Liver (tissue), 9 donors: ENCODE measurements around the gene RGCC. TPM values are rescaled to one million over a fixed set of nuclear protein-coding genes. Genes with fewer than 3 reads are reported as not detected.

Source experiments
- DNase-seq: peaks from one replicate; pipeline ENCODE4 v3.0.0-alpha.2; 2017; ENCODE audit warnings: low spot score
- H3K27ac ChIP-seq, 2 donors: one replicate each; pipeline ENCODE4 v1.7.0; 2013; ENCODE audit warnings: inconsistent platforms in 2 of 2, low read length in 2 of 2, control low read depth in 1 of 2, low read depth in 1 of 2, mild to moderate bottlenecking in 1 of 2
- H3K27me3 ChIP-seq, 4 donors: one replicate each; pipeline versions ENCODE4 v1.6.1 to v1.7.0; 2013; ENCODE audit warnings: low read length in 3 of 4, inconsistent platforms in 1 of 4, mild to moderate bottlenecking in 1 of 4, moderate library complexity in 1 of 4; ENCODE audit not compliant: control insufficient read depth in 4 of 4, insufficient read depth in 4 of 4
- H3K36me3 ChIP-seq, 4 donors: one replicate each; pipeline versions ENCODE4 v1.6.1 to v1.7.0; 2013; ENCODE audit warnings: low read length in 3 of 4, mild to moderate bottlenecking in 3 of 4, low read depth in 1 of 4, moderate library complexity in 1 of 4; ENCODE audit not compliant: control insufficient read depth in 4 of 4, insufficient read depth in 3 of 4
- H3K4me1 ChIP-seq, 4 donors: one replicate each; pipeline versions ENCODE4 v1.6.1 to v1.7.0; 2013; ENCODE audit warnings: low read length in 3 of 4, mild to moderate bottlenecking in 3 of 4, moderate library complexity in 1 of 4; ENCODE audit not compliant: control insufficient read depth in 4 of 4, insufficient read depth in 4 of 4
- H3K4me3 ChIP-seq, 3 donors: one replicate each; pipeline versions ENCODE4 v1.6.1 to v1.7.0; 2013; ENCODE audit warnings: low read length in 3 of 3, control low read depth in 1 of 3, low read depth in 1 of 3, mild to moderate bottlenecking in 1 of 3
- H3K9ac ChIP-seq, 2 donors: one replicate each; pipeline ENCODE4 v1.7.0; 2013; ENCODE audit warnings: low read length in 2 of 2, mild to moderate bottlenecking in 2 of 2, moderate library complexity in 2 of 2, control low read depth in 1 of 2, low read depth in 1 of 2
- H3K9me3 ChIP-seq, 4 donors: one replicate each; pipeline versions ENCODE4 v1.6.1 to v1.7.0; 2013; ENCODE audit warnings: low read length in 3 of 4; ENCODE audit not compliant: control insufficient read depth in 4 of 4
- EGR1 ChIP-seq, 2 donors: IDR thresholded peaks; 2 replicates each; pipeline ENCODE4 v1.6.1; 2016 to 2018; ENCODE audit warnings: antibody characterized with exemption in 2 of 2, low read depth in 2 of 2
- FOXA1 ChIP-seq: IDR thresholded peaks from 2 replicates; pipeline ENCODE4 v1.6.1; 2016; ENCODE audit warnings: antibody characterized with exemption
- FOXA2 ChIP-seq: IDR thresholded peaks from 2 replicates; pipeline ENCODE4 v1.6.1; 2016; ENCODE audit warnings: antibody characterized with exemption
- GABPA ChIP-seq, 2 donors: IDR thresholded peaks in 1 of 2; conservative IDR thresholded peaks in 1 of 2; 2 replicates each; pipeline ENCODE4 v1.6.1; 2016; ENCODE audit warnings: antibody characterized with exemption in 2 of 2, mild to moderate bottlenecking in 1 of 2, moderate library complexity in 1 of 2
- HNF4A ChIP-seq, 2 donors: conservative IDR thresholded peaks; 2 replicates each; pipeline ENCODE4 v1.6.1; 2016; ENCODE audit warnings: antibody characterized with exemption in 2 of 2, mild to moderate bottlenecking in 2 of 2
- HNF4G ChIP-seq: IDR thresholded peaks from 2 replicates; pipeline ENCODE4 v1.6.1; 2016; ENCODE audit warnings: antibody characterized with exemption
- JUND ChIP-seq, 2 donors: IDR thresholded peaks; 2 replicates each; pipeline ENCODE4 v1.6.1; 2016; ENCODE audit warnings: antibody characterized with exemption in 2 of 2
- MAX ChIP-seq: IDR thresholded peaks from 2 replicates; pipeline ENCODE4 v1.6.1; 2016; ENCODE audit warnings: antibody characterized with exemption
- NR2F2 ChIP-seq: IDR thresholded peaks from 2 replicates; pipeline ENCODE4 v1.6.1; 2016; ENCODE audit warnings: antibody characterized with exemption
- RAD21 ChIP-seq, 2 donors: IDR thresholded peaks; 2 replicates each; pipeline ENCODE4 v1.6.1; 2016; ENCODE audit warnings: antibody characterized with exemption in 2 of 2, mild to moderate bottlenecking in 2 of 2
- REST ChIP-seq: IDR thresholded peaks from 2 replicates; pipeline ENCODE4 v1.6.1; 2016; ENCODE audit warnings: antibody characterized with exemption, mild to moderate bottlenecking
- RXRA ChIP-seq, 2 donors: IDR thresholded peaks; 2 replicates each; pipeline ENCODE4 v1.6.1; 2017 to 2018; ENCODE audit warnings: antibody characterized with exemption in 2 of 2, mild to moderate bottlenecking in 1 of 2
- SP1 ChIP-seq: IDR thresholded peaks from 2 replicates; pipeline ENCODE4 v1.6.1; 2018; ENCODE audit warnings: antibody characterized with exemption, mild to moderate bottlenecking
- TAF1 ChIP-seq: conservative IDR thresholded peaks from 2 replicates; pipeline ENCODE4 v1.6.1; 2016; ENCODE audit warnings: antibody characterized with exemption, mild to moderate bottlenecking
- ZBTB33 ChIP-seq: IDR thresholded peaks from 2 replicates; pipeline ENCODE4 v1.6.1; 2016; ENCODE audit warnings: antibody characterized with exemption
- WGBS: extraction: QIAGEN DNeasy Blood & Tissue Kit; methylation state at CpG from one replicate; pipeline ENCODE4 v1.1.7; 2013; 5-methylcytosine and 5-hydroxymethylcytosine counted together
- polyA plus RNA-seq, 2 donors: library from polyadenylated mRNA; stranded (reverse) in 1 of 2; unstranded in 1 of 2; fragments of 200-250 nt in 1 of 2; fragments of >200 nt in 1 of 2; fragmentation: Nextera tagmentation in 1 of 2; extraction: Ambion mirVana in 1 of 2; gene quantifications; one replicate each; pipeline versions ENCODE4 v1.2.1 to v1.2.3, GENCODE V29; 2013 to 2015
- total RNA-seq, 2 donors: library from RNA; depleted of rRNA; stranded (reverse); fragments of >200 nt; gene quantifications; one replicate each; pipeline ENCODE4 v1.2.3, GENCODE V29; 2014
- TF ChIP-seq, protein P1 (sequence below): IDR thresholded peaks from 2 replicates; pipeline ENCODE4 v1.6.1; 2016; ENCODE audit warnings: antibody characterized with exemption
- TF ChIP-seq, protein P2 (sequence below): fragments of 150-350 bp; IDR thresholded peaks from 2 replicates; pipeline ENCODE4 v1.5.1; 2017; ENCODE audit warnings: improper control_type of control experiment, low read depth, low read length; ENCODE audit not compliant: missing input control
- donor health status: healthy.
- donor health status: healthy.
- donor health status: healthy.
- donor health status: healthy.
- donor health status: healthy.

RGCC gene
- total and polyA plus RNA-seq, 4 donors = 0.59 to 96.7 (median 1.3) TPM

- Histone ChIP-seq H3K27ac (no peak overlapping the region), H3K4me3 (no peak overlapping the region), H3K9me3 (no peaks in the 10 kb centered on the region), H3K27me3 (no peaks in the 10 kb centered on the region), H3K4me1 (peaks cover 0 to 5% (median under 1%) of the 10 kb centered on the region in 4 donors), H3K36me3 (no peaks in the 10 kb centered on the region), H3K9ac (no peak overlapping the region)
- TF ChIP-seq JUND (IDR thresholded peaks at IDR 0.05) = no peak
- TF ChIP-seq RAD21 (IDR thresholded peaks at IDR 0.05) = no peak
- no peak for TF ChIP-seq NR2F2
- no peak for TF ChIP-seq HNF4G
- TF ChIP-seq FOXA1 = no peak
- no peak for TF ChIP-seq HNF4A (conservative IDR thresholded peaks at IDR 0.05)
- TF ChIP-seq REST = no peak
- TF ChIP-seq, protein P1, sequence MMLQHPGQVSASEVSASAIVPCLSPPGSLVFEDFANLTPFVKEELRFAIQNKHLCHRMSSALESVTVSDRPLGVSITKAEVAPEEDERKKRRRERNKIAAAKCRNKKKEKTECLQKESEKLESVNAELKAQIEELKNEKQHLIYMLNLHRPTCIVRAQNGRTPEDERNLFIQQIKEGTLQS = no peak
- TF ChIP-seq, protein P2, sequence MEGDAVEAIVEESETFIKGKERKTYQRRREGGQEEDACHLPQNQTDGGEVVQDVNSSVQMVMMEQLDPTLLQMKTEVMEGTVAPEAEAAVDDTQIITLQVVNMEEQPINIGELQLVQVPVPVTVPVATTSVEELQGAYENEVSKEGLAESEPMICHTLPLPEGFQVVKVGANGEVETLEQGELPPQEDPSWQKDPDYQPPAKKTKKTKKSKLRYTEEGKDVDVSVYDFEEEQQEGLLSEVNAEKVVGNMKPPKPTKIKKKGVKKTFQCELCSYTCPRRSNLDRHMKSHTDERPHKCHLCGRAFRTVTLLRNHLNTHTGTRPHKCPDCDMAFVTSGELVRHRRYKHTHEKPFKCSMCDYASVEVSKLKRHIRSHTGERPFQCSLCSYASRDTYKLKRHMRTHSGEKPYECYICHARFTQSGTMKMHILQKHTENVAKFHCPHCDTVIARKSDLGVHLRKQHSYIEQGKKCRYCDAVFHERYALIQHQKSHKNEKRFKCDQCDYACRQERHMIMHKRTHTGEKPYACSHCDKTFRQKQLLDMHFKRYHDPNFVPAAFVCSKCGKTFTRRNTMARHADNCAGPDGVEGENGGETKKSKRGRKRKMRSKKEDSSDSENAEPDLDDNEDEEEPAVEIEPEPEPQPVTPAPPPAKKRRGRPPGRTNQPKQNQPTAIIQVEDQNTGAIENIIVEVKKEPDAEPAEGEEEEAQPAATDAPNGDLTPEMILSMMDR = no peak
- no peak for TF ChIP-seq SP1
- TF ChIP-seq GABPA (IDR thresholded peaks at IDR 0.05 in 1 of 2, conservative IDR thresholded peaks at IDR 0.05 in 1 of 2) = no peak
- no peak for TF ChIP-seq EGR1 (IDR thresholded peaks at IDR 0.05; ENCODE audit: low read depth in 2 of 2)
- TF ChIP-seq ZBTB33 = no peak
- TF ChIP-seq MAX = no peak
- TF ChIP-seq RXRA (IDR thresholded peaks at IDR 0.05) = no peak
- no peak for TF ChIP-seq FOXA2
- WGBS = 55% methylated on average over 1 of the region's 1 CpG
- no peak for DNase-seq
Observed at GRCh38 chr13:41408746-41409145, 48.6 kb upstream of the RGCC start.

GRCh38 chr13:41409611-41410010, 47.7 kb upstream of the RGCC start:
- Histone ChIP-seq H3K27ac (no peak overlapping the region), H3K9me3 (no peaks in the 10 kb centered on the region), H3K36me3 (no peaks in the 10 kb centered on the region), H3K4me3 (no peak overlapping the region), H3K9ac (no peak overlapping the region), H3K4me1 (peaks cover 0 to 5% (median under 1%) of the 10 kb centered on the region in 4 donors), H3K27me3 (no peaks in the 10 kb centered on the region)
- no peak for DNase-seq
- WGBS = 75% methylated on average over 2 of the region's 2 CpGs
- TF ChIP-seq, protein P1 = no peak
- TF ChIP-seq ZBTB33 = no peak
- no peak for TF ChIP-seq REST
- TF ChIP-seq TAF1 = no peak
- no peak for TF ChIP-seq SP1
